Psoas muscle (tissue), 8 donors: ENCODE data around the gene SMPDL3B. TPM values are rescaled to one million over a fixed set of nuclear protein-coding genes. Genes with fewer than 3 reads are reported as not detected.
A peak's percentile ranks its signal among the peaks of the same experiment; 100 is the strongest.

Experiments
- ATAC-seq, 4 donors: fragments of 200-7000 bp; cut with Tn5 transposase; one replicate each; pipeline ENCODE4 v1.9.1; 2020; ENCODE audit warnings: moderate library complexity in 3 of 4, mild to moderate bottlenecking in 2 of 4
- DNase-seq, 2 donors: peaks; one replicate each; pipeline ENCODE4 v3.0.0-alpha.2; 2020
- H3K27ac ChIP-seq: fragments of 200-600 bp; one replicate; pipeline ENCODE4 v1.8.0; 2022
- H3K27me3 ChIP-seq, 3 donors: fragments of 200-600 bp in 1 of 3; one replicate each; pipeline versions ENCODE4 v1.6.1 to v1.8.0; 2013 to 2022; ENCODE audit warnings: low read length in 2 of 3, mild to moderate bottlenecking in 2 of 3, moderate library complexity in 1 of 3; ENCODE audit not compliant: insufficient read depth in 3 of 3
- H3K36me3 ChIP-seq, 2 donors: fragments of 200-600 bp in 1 of 2; one replicate each; pipeline versions ENCODE4 v1.6.1 to v1.8.0; 2013 to 2022; ENCODE audit warnings: low read depth in 1 of 2, mild to moderate bottlenecking in 1 of 2, moderate library complexity in 1 of 2; ENCODE audit not compliant: insufficient read depth in 1 of 2
- H3K4me1 ChIP-seq: fragments of 200-600 bp; one replicate; pipeline ENCODE4 v1.8.0; 2022
- H3K4me3 ChIP-seq: fragments of 200-600 bp; one replicate; pipeline ENCODE4 v1.8.0; 2022; ENCODE audit warnings: mild to moderate bottlenecking
- H3K9me3 ChIP-seq: fragments of 200-600 bp; one replicate; pipeline ENCODE4 v1.8.0; 2022
- CTCF ChIP-seq: fragments of 200-600 bp; IDR thresholded peaks from one replicate; pipeline ENCODE4 v1.8.0; 2022; ENCODE audit warnings: antibody characterized with exemption
- WGBS, 3 donors: extraction: QIAGEN DNeasy Blood & Tissue Kit; methylation state at CpG; one replicate each; pipeline versions ENCODE4 v1.1.6 to v1.1.7; 2013; 5-methylcytosine and 5-hydroxymethylcytosine counted together
- intact Hi-C, 2 donors: fragments of 100-400 bp; cut with DNase I; formaldehyde crosslinking; loops; one replicate each; pipeline versions ENCODE4 v1.11.0 to v1.14.2; 2022
- polyA plus RNA-seq, 3 donors: library from polyadenylated mRNA; stranded (reverse); fragments of 200-250 nt; gene quantifications; one replicate each; pipeline ENCODE4 v1.2.3, GENCODE V29; 2013
- total RNA-seq, 4 donors: library from RNA; stranded (reverse); fragmentation: NEBNext Ultra II Directional in 2 of 4; extraction: Animal tissue kit (Norgen Biotek cat#: 25700) in 2 of 4; gene quantifications; one replicate each; pipeline versions ENCODE4 v1.2.1 to v1.2.4, GENCODE V29; 2021 to 2023
- donor health status: healthy with polysubstance abuse.
- donor health status: DM: no; HTN: no; CAD: no; lungs with moderate emphysema.
- donor health status: Bipolar disorder and iron deficiency.
- donor health status: healthy.
- donor health status: DM: yes; HTN: yes; CAD: no.
- donor health status: DM: no; HTN: no; CAD: no.
- donor health status: DM: no; HTN: no; CAD: no.
- donor health status: DM: yes; HTN: yes; CAD: no.

SMPDL3B gene
- total and polyA plus RNA-seq, 7 donors: 0.03 to 0.05 TPM; not detected in 5

- H3K27me3 ChIP-seq: no peaks in the 10 kb centered on the region
- intact Hi-C loops: loop anchor here in 1 of 2 donors (2.0 kb wide), 1 partner anchor 312 kb away; no protein-coding TSS in a partner anchor
- peaks cover 0 to 49% of the 10 kb centered on the region in 2 donors for H3K36me3 ChIP-seq
- WGBS, 3 donors: 67 to 80% (median 77%) methylated on average over 1 of the region's 1 CpG
- ATAC-seq: no peak
- H3K4me3 ChIP-seq: no peak overlapping the region
- no peak for TF ChIP-seq CTCF
- peak overlapping the region; percentile 58 for H3K27ac ChIP-seq
- H3K9me3 ChIP-seq: no peaks in the 10 kb centered on the region
- no peak for DNase-seq
- peaks cover 9% of the 10 kb centered on the region for H3K4me1 ChIP-seq
Observed at GRCh38 chr1:27980216-27980845, 45.5 kb downstream of the SMPDL3B start.

GRCh38 chr1:27981145-27981544 lies 46.3 kb downstream of the SMPDL3B start:
- Histone ChIP-seq H3K27me3 (no peaks in the 10 kb centered on the region), H3K4me1 (peaks cover 9% of the 10 kb centered on the region), H3K27ac (no peak overlapping the region), H3K9me3 (no peaks in the 10 kb centered on the region), H3K36me3 (peaks cover 0 to 51% of the 10 kb centered on the region in 2 donors), H3K4me3 (no peak overlapping the region)
- intact Hi-C loops: loop anchor here in 1 of 2 donors (2.0 kb wide), 1 partner anchor 312 kb away; no protein-coding TSS in a partner anchor
- DNase-seq: no peak
- 58 to 61% (median 61%) methylated on average over 3 of the region's 3 CpGs for WGBS, 3 donors
- no peak for TF ChIP-seq CTCF
- no peak for ATAC-seq

- WGBS, 3 donors: 95 to 98% (median 97%) methylated on average over 3 of the region's 3 CpGs
Observed at GRCh38 chr1:27990920-27991537, 56.2 kb downstream of the SMPDL3B start.

GRCh38 chr1:27992276-27992675 lies 57.5 kb downstream of the SMPDL3B start:
- no peak for DNase-seq
- Histone ChIP-seq H3K9me3 (no peaks in the 10 kb centered on the region), H3K36me3 (peaks cover 2 to 100% of the 10 kb centered on the region in 2 donors), H3K27me3 (no peaks in the 10 kb centered on the region), H3K4me1 (no peaks in the 10 kb centered on the region), H3K27ac (no peak overlapping the region), H3K4me3 (no peak overlapping the region)
- no peak for ATAC-seq
- TF ChIP-seq CTCF: no peak
- 71 to 74% (median 73%) methylated on average over 6 of the region's 6 CpGs for WGBS, 3 donors
- intact Hi-C loops: no loop called here

More at GRCh38 chr1:27990920-27991537, 56.2 kb downstream of the SMPDL3B start:
- intact Hi-C loops: no loop called here
- Histone ChIP-seq H3K27me3 (no peaks in the 10 kb centered on the region), H3K4me3 (no peak overlapping the region), H3K4me1 (no peaks in the 10 kb centered on the region), H3K27ac (no peak overlapping the region), H3K9me3 (no peaks in the 10 kb centered on the region), H3K36me3 (peaks cover 0 to 98% of the 10 kb centered on the region in 2 donors)
- TF ChIP-seq CTCF: no peak
- no peak for ATAC-seq
- DNase-seq: no peak
